Fibroblast of the aortic adventitia (primary cell): ENCODE results near the gene MGAT4A. TPM values are rescaled to one million over a fixed set of nuclear protein-coding genes. Genes with fewer than 3 reads are reported as not detected.

Experiments used
- DNase-seq: peaks from one replicate; pipeline ENCODE4 v3.0.0-alpha.2; 2010; ENCODE audit warnings: low read depth
- H3K4me3 ChIP-seq: 2 replicates; pipeline ENCODE4 v1.5.1; 2011; ENCODE audit warnings: low read depth, mild to moderate bottlenecking, control low read depth, low read length, moderate library complexity
- CTCF ChIP-seq: IDR thresholded peaks from 2 replicates; pipeline ENCODE4 v1.5.1; 2011; ENCODE audit warnings: mild to moderate bottlenecking, low read length, control low read depth, inconsistent platforms; ENCODE audit not compliant: insufficient read depth
- total RNA-seq: library from RNA; depleted of rRNA; stranded (reverse); fragments of >200 nt; gene quantifications from 2 replicates; pipeline ENCODE4 v1.2.3, GENCODE V29; 2012; ENCODE audit warnings: low replicate concordance

The MGAT4A gene
- total RNA-seq, 1 donor: 0.36 TPM

GRCh38 chr2:98712145-98712544 lies 18.8 kb downstream of the MGAT4A start:
- DNase-seq: no peak
- no peak for TF ChIP-seq CTCF
- H3K4me3 ChIP-seq: no peak overlapping the region

GRCh38 chr2:98711506-98711905 lies 19.4 kb downstream of the MGAT4A start:
- no peak for TF ChIP-seq CTCF
- H3K4me3 ChIP-seq: no peak overlapping the region
- no peak for DNase-seq

- H3K4me3 ChIP-seq: no peak overlapping the region
- DNase-seq: no peak
- TF ChIP-seq CTCF: no peak
Observed at GRCh38 chr2:98710734-98711133, 20.2 kb downstream of the MGAT4A start.

- peak; percentile 55 for DNase-seq
- H3K4me3 ChIP-seq: no peak overlapping the region
- no peak for TF ChIP-seq CTCF
Observed at GRCh38 chr2:98709535-98709934, 21.4 kb downstream of the MGAT4A start.

- TF ChIP-seq CTCF: no peak
- DNase-seq: no peak
- no peak overlapping the region for H3K4me3 ChIP-seq
Observed at GRCh38 chr2:98708396-98709186, 22.3 kb downstream of the MGAT4A start.

GRCh38 chr2:98706591-98706990 lies 24.3 kb downstream of the MGAT4A start:
- no peak overlapping the region for H3K4me3 ChIP-seq
- no peak for TF ChIP-seq CTCF
- no peak for DNase-seq

- TF ChIP-seq CTCF: no peak
- H3K4me3 ChIP-seq: no peak overlapping the region
- no peak for DNase-seq
Observed at GRCh38 chr2:98705333-98705617, 25.7 kb downstream of the MGAT4A start.
